LHCN-M2 (cell line): ENCODE data around the gene CHST12. TPM values are rescaled to one million over a fixed set of nuclear protein-coding genes. Genes with fewer than 3 reads are reported as not detected.
"Not testable (repeated sequence)": the region's sequence is repeated elsewhere in the genome, so short reads cannot be mapped to it uniquely, and the experiment has no call there.

ENCODE experiments used
- DNase-seq: peaks from one replicate; pipeline ENCODE4 v3.0.0-alpha.2; 2012; ENCODE audit warnings: low read depth
- total RNA-seq: library from RNA; depleted of rRNA; stranded (reverse); fragments of >200 nt; gene quantifications from 2 replicates; pipeline ENCODE4 v1.2.3, GENCODE V29; 2014

CHST12 gene
- total RNA-seq, 1 experiment from 2014 or later = 11.4 TPM

- DNase-seq = not testable (repeated sequence)
These were observed 25.3 kb upstream of the CHST12 start for GRCh38 chr7:2378125-2378524.

- DNase-seq = no peak
These were observed 24.2 kb upstream of the CHST12 start for GRCh38 chr7:2379161-2379560.

- DNase-seq = no peak
These were observed 23.5 kb upstream of the CHST12 start for GRCh38 chr7:2379821-2380450.

GRCh38 chr7:2380461-2380860, 22.9 kb upstream of the CHST12 start:
- DNase-seq = no peak

GRCh38 chr7:2381227-2381626, 22.2 kb upstream of the CHST12 start:
- DNase-seq = no peak

GRCh38 chr7:2381881-2382509, 21.4 kb upstream of the CHST12 start:
- no peak for DNase-seq

- DNase-seq = no peak
These were observed 19.7 kb upstream of the CHST12 start for GRCh38 chr7:2383543-2384274.

- DNase-seq = no peak
These were observed 18.8 kb upstream of the CHST12 start for GRCh38 chr7:2384354-2385243.

- peak; percentile 63 for DNase-seq
These were observed 17.3 kb upstream of the CHST12 start for GRCh38 chr7:2386122-2386521.

GRCh38 chr7:2386964-2387669, 16.3 kb upstream of the CHST12 start:
- no peak for DNase-seq

GRCh38 chr7:2387897-2388636, 15.3 kb upstream of the CHST12 start:
- DNase-seq = no peak

- no peak for DNase-seq
These were observed 14.8 kb upstream of the CHST12 start for GRCh38 chr7:2388637-2388954.

GRCh38 chr7:2390020-2390816, 13.2 kb upstream of the CHST12 start:
- DNase-seq = not testable (repeated sequence)

- DNase-seq = no peak
These were observed 9.7 kb upstream of the CHST12 start for GRCh38 chr7:2393706-2394105.

- DNase-seq = no peak
These were observed 8.8 kb upstream of the CHST12 start for GRCh38 chr7:2394566-2395082.

GRCh38 chr7:2398506-2398905, 4.9 kb upstream of the CHST12 start:
- DNase-seq = no peak

- peak; percentile 94 for DNase-seq
These were observed 3.4 kb upstream of the CHST12 start for GRCh38 chr7:2399848-2400587.

GRCh38 chr7:2402687-2403013, 761 bp upstream of the CHST12 start:
- no peak for DNase-seq
